HEK293T (cell line): Measurements from ENCODE around the gene ATP7A.

Source experiments
- CTCF ChIA-PET: fragments of 350-600 bp; formaldehyde crosslinking; extraction: SDS; loops from one replicate; lab custom pipeline; 2021; ENCODE audit warnings: antibody characterized with exemption, inconsistent platforms; lab: Yijun Ruan, JAX
- POLR2A ChIA-PET: fragments of 350-600 bp; formaldehyde crosslinking; extraction: SDS; loops from one replicate; lab custom pipeline; 2020; ENCODE audit warnings: antibody characterized with exemption, inconsistent platforms; lab: Yijun Ruan, JAX
- DNase-seq: peaks from one replicate; pipeline ENCODE4 v3.0.0; 2012; ENCODE audit warnings: mixed read lengths; ENCODE audit errors: extremely low spot score
- ARNT ChIP-seq: fragments of 450-650 bp; IDR thresholded peaks from 2 replicates; pipeline ENCODE4 v1.6.1; 2017; ENCODE audit warnings: mild to moderate bottlenecking
- BHLHE40 ChIP-seq: fragments of 450-650 bp; IDR thresholded peaks from 2 replicates; pipeline ENCODE4 v1.6.1; 2016; ENCODE audit warnings: mild to moderate bottlenecking, moderate library complexity, borderline replicate concordance
- CTBP1 ChIP-seq: fragments of 450-650 bp; IDR thresholded peaks from 2 replicates; pipeline ENCODE4 v1.6.1; 2016; ENCODE audit warnings: borderline replicate concordance
- FOXA1 ChIP-seq: fragments of 450-650 bp; IDR thresholded peaks from 2 replicates; pipeline ENCODE4 v1.6.1; 2016; ENCODE audit warnings: mild to moderate bottlenecking
- FOXK2 ChIP-seq: fragments of 450-650 bp; IDR thresholded peaks from 2 replicates; pipeline ENCODE4 v1.6.1; 2016; ENCODE audit warnings: mild to moderate bottlenecking
- FOXM1 ChIP-seq: fragments of 450-650 bp; IDR thresholded peaks from 2 replicates; pipeline ENCODE4 v1.6.1; 2017; ENCODE audit warnings: mild to moderate bottlenecking, borderline replicate concordance
- HDGF ChIP-seq: fragments of 450-650 bp; IDR thresholded peaks from 2 replicates; pipeline ENCODE4 v1.6.1; 2017; ENCODE audit warnings: antibody characterized with exemption, borderline replicate concordance
- L3MBTL2 ChIP-seq: fragments of 450-650 bp; conservative IDR thresholded peaks from 2 replicates; pipeline ENCODE4 v1.6.1; 2016; ENCODE audit warnings: mild to moderate bottlenecking
- LEF1 ChIP-seq: fragments of 450-650 bp; IDR thresholded peaks from 2 replicates; pipeline ENCODE4 v1.6.1; 2017; ENCODE audit warnings: mild to moderate bottlenecking, borderline replicate concordance
- NFRKB ChIP-seq: fragments of 450-650 bp; IDR thresholded peaks from 2 replicates; pipeline ENCODE4 v1.6.1; 2016; ENCODE audit warnings: mild to moderate bottlenecking, moderate library complexity
- PKNOX1 ChIP-seq: fragments of 450-650 bp; IDR thresholded peaks from 2 replicates; pipeline ENCODE4 v1.6.1; 2016
- SP1 ChIP-seq: fragments of 450-650 bp; IDR thresholded peaks from 2 replicates; pipeline ENCODE4 v1.6.1; 2017
- SUZ12 ChIP-seq: fragments of 450-650 bp; IDR thresholded peaks from 2 replicates; pipeline ENCODE4 v1.6.1; 2016; ENCODE audit warnings: mild to moderate bottlenecking
- TARDBP ChIP-seq: fragments of 450-650 bp; IDR thresholded peaks from 2 replicates; pipeline ENCODE4 v1.6.1; 2016
- ZNF384 ChIP-seq: fragments of 450-650 bp; IDR thresholded peaks from 2 replicates; pipeline ENCODE4 v1.6.1; 2016

ATP7A gene

GRCh38 chrX:78098108-78098507 lies 187.6 kb downstream of the ATP7A start:
- ChIA-PET CTCF (no interaction called here), POLR2A (no interaction called here)
- DNase-seq, result no peak
- no peak for TF ChIP-seq TARDBP
- no peak for TF ChIP-seq PKNOX1
- TF ChIP-seq CTBP1, result no peak
- no peak for TF ChIP-seq BHLHE40
- no peak for TF ChIP-seq NFRKB
- TF ChIP-seq LEF1, result no peak
- TF ChIP-seq FOXM1, result no peak
- no peak for TF ChIP-seq SUZ12
- TF ChIP-seq FOXA1, result no peak
- TF ChIP-seq SP1, result no peak
- TF ChIP-seq L3MBTL2, result no peak
- no peak for TF ChIP-seq ARNT
- no peak for TF ChIP-seq ZNF384
- TF ChIP-seq HDGF, result no peak
- TF ChIP-seq FOXK2, result no peak
